KOPT-K1 (cell line): Measurements from ENCODE around the gene GAREM1.

ENCODE experiments used
- H3K27ac ChIP-seq: fragments of 200-600 bp; sonication (generic); 2 replicates; pipeline ENCODE4 v1.5.1; 2016; ENCODE audit warnings: antibody characterized with exemption, mild to moderate bottlenecking, low read depth, low read length; ENCODE audit not compliant: poor library complexity, severe bottlenecking
- H3K36me3 ChIP-seq: fragments of 200-600 bp; sonication (generic); 2 replicates; pipeline ENCODE4 v1.5.1; 2017; ENCODE audit warnings: antibody characterized with exemption, mild to moderate bottlenecking, low read length, moderate library complexity; ENCODE audit not compliant: insufficient read depth
- H3K9me3 ChIP-seq: fragments of 200-600 bp; sonication (generic); 2 replicates; pipeline ENCODE4 v1.5.1; 2017; ENCODE audit warnings: antibody characterized with exemption, low read length, mild to moderate bottlenecking; ENCODE audit not compliant: insufficient read depth, poor library complexity, severe bottlenecking

The GAREM1 gene

DNA sequence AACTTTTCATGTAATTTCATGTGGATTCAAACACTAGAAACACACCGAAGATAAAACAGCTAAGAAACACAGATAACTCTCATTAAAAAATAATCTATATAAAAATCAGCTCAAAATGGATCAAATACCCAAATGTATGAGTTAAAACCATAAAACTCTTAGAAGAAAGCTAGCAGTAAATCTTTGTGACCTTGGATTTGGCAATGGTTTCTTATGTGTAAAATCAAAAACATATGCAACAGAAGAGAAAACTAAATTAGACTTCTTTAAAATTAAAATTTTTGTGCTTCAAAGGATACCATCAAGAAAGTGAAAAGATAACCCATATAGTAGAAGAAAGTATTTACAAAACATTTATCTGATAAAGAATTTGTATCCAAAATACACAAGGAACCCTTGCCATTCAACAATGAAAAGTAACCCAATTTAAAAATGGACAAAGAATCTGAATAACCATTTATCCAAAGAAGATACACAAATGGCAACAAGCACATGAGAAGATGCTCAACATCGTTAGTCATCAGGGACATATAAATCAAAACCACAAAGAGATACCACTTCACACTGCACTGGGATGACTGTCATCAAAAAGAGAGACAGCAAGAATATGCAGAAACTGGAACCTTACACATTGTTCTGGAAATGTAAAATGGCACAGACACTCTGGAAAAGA, 27.5 kb downstream of the GAREM1 start:
- H3K36me3 ChIP-seq = no peaks in the 10 kb centered on the region
- no peak overlapping the region for H3K27ac ChIP-seq
- no peaks in the 10 kb centered on the region for H3K9me3 ChIP-seq

DNA sequence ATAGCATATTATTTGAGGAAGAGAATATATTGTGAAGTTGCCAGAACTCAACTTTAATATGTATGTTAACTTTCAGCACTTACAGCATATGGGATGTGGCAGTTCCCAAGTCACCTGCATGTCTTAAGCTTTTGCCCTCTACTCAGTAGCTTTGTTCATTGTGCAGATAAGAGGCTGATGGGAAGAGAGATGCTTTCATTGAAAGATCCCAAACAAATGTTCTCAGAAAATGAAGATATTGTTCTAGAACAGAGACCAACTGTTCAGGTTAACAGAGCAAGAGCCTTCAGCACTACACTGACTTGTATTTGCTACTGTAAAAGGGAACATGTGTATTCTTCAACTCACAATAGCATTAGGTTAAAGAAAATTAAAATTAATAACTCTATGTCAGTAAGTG, 28.1 kb downstream of the GAREM1 start:
- Histone ChIP-seq H3K36me3 (no peaks in the 10 kb centered on the region), H3K9me3 (no peaks in the 10 kb centered on the region), H3K27ac (no peak overlapping the region)

- no peaks in the 10 kb centered on the region for H3K9me3 ChIP-seq
- no peak overlapping the region for H3K27ac ChIP-seq
- H3K36me3 ChIP-seq = no peaks in the 10 kb centered on the region
Observed at GRCh38 chr18:32441533-32441932, 29.1 kb downstream of the GAREM1 start.

- no peak overlapping the region for H3K27ac ChIP-seq
- H3K36me3 ChIP-seq = no peaks in the 10 kb centered on the region
- H3K9me3 ChIP-seq = no peaks in the 10 kb centered on the region
Observed at GRCh38 chr18:32440518-32440917, 30.2 kb downstream of the GAREM1 start.

DNA sequence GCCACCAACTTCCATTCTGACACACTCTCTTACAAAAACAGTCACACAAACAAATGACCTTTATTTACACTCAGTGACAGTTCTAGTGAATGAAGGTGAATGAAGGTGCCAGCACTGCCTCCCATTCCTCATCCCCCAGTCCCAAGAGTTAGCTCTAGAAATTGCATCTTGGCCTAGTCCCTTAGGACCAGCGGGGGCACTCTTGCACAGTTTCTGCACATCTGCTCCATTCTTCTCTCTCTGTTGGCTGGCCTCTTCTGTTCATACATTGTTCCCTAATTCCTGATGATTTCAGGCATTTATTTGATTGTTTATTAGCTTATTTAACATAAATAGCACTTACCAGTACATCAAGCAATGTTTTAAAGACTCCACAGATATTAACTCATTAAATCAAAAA, 30.9 kb downstream of the GAREM1 start:
- no peak overlapping the region for H3K27ac ChIP-seq
- H3K9me3 ChIP-seq = no peaks in the 10 kb centered on the region
- no peaks in the 10 kb centered on the region for H3K36me3 ChIP-seq

DNA sequence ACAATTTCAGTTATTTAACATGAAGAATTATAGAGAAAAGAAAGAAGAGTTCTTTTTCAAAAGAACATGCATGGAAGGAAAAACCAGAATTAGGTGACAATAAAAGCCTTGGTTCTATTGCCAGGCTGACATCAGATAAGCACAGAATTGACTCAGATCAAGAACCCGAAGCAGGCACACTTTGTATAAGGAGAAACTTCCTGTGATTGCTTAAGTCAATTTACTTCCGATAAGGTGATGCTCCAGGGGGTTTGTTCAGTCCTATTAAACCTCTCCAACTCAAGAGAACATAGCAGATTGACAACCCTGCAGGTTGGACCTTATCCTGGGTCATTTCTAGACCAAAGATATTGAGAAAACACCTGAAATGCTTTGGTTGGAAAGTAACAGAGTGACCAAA, 31.4 kb downstream of the GAREM1 start:
- no peaks in the 10 kb centered on the region for H3K9me3 ChIP-seq
- H3K27ac ChIP-seq = no peak overlapping the region
- no peaks in the 10 kb centered on the region for H3K36me3 ChIP-seq

DNA sequence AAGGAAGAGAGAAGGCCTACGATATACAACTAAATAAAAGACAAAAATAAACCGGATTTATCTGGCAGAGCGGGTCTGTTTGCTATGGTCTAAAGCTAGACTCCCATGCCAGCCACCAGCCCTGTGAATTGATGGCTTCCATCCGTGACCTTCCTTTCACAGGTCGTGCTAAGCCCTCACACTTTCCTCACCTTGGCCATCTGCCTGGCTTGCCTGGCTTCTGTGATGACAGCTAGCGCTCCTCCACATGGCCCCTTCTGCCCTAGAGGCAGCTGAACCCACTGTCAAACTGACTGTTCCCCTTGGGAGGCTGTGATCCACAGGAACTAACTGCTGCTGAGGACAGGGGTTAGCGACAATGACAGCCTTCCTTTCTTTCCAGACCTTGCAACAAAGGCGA, 32.5 kb downstream of the GAREM1 start:
- Histone ChIP-seq H3K27ac (no peak overlapping the region), H3K36me3 (no peaks in the 10 kb centered on the region), H3K9me3 (no peaks in the 10 kb centered on the region)

DNA sequence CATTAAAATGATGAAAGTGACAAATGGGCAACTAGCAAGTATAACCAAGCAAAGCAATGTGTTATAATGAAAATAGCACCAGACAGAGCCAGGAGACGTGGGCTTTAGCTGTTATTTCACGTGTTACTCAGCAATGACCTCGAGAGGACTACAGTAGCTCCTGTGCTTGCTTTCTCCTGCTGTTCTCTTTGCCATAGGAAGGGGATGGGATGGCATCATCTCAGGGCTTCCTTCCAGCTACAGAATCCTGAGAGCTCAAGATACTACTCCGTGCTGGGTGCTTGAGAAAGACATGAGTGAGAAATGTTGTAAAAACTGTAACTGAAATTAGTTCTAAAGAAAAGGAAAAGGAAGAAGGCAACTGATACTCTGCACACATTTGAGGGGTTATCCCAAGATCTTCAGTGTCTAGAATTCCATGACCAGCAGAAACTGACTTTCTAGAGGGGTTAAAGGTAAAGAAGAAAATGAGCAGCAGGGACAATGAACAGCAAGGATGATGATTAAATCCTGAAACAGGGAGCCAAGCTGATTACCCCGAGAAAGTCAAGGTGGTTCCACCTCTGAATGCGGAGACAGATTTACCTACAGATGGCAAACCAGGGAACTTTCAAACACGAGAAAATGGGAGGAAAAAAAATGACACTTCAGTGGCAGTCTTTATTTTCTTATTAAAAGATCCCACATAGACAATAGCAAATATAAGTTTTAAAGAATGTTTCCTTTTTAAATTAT, 33.4 kb downstream of the GAREM1 start:
- Histone ChIP-seq H3K27ac (no peak overlapping the region), H3K9me3 (no peaks in the 10 kb centered on the region), H3K36me3 (no peaks in the 10 kb centered on the region)

DNA sequence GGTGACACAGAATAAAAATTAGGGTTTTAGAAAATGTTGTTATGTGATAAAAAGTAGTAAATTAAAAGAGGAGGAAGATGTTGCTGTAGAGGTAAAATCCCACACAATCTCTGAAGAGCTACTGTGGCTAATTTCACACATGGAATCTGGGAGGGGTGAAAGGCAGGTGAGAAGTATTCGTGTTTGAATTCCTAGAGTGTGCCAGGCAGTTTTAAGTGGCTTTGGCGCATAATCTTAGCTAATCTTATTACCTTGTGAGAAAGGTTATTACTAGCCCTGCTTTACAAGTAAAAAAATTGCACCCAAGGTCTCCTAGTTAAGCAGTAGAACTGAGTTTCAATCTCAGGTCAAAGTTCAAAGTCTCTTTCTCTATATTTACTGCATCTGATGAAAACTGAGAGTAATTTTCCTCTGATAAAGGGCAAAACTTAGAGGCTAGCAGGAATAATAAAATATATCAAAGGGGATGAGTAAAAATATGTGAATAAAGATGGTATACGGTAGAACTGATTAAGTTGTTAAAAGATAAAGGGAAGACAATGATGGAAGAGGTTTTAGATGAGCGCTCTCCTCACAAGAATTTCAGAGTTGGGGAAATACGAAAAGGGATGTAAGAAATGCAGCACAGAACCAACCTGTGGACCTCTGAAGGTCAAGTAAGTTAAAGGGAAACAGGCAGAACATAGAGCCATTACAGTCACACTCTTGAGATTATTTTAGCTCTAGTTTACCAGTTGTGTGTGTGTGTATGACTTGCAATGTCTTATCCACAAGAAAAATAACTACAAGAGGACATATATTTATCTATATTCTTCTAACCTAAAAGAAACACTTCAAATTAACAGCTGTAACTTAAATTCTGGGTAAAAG, 34.8 kb downstream of the GAREM1 start:
- H3K9me3 ChIP-seq = no peaks in the 10 kb centered on the region
- no peak overlapping the region for H3K27ac ChIP-seq
- H3K36me3 ChIP-seq = no peaks in the 10 kb centered on the region

DNA sequence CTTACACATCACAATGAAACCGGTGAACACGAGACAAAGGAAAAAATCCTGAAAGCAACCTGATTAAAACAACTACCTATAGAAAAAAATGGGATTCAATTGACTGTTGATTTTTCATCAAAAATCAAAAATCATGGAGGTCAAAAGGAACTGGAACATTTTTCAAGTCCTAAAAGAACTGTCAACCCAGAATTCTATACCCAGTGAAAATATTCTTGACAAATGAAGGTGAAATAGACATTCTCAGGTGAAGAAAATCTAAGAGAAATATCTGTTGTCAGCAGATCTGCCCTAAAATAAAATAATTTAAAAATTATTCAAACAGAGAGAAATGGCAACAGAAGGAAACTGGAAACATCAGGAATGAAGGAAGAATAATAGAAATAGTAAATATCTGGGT, 38.9 kb downstream of the GAREM1 start:
- no peak overlapping the region for H3K27ac ChIP-seq
- H3K36me3 ChIP-seq = no peaks in the 10 kb centered on the region
- H3K9me3 ChIP-seq = no peaks in the 10 kb centered on the region

GRCh38 chr18:32429402-32429801, 41.3 kb downstream of the GAREM1 start:
- Histone ChIP-seq H3K36me3 (no peaks in the 10 kb centered on the region), H3K27ac (no peak overlapping the region), H3K9me3 (no peaks in the 10 kb centered on the region)

DNA sequence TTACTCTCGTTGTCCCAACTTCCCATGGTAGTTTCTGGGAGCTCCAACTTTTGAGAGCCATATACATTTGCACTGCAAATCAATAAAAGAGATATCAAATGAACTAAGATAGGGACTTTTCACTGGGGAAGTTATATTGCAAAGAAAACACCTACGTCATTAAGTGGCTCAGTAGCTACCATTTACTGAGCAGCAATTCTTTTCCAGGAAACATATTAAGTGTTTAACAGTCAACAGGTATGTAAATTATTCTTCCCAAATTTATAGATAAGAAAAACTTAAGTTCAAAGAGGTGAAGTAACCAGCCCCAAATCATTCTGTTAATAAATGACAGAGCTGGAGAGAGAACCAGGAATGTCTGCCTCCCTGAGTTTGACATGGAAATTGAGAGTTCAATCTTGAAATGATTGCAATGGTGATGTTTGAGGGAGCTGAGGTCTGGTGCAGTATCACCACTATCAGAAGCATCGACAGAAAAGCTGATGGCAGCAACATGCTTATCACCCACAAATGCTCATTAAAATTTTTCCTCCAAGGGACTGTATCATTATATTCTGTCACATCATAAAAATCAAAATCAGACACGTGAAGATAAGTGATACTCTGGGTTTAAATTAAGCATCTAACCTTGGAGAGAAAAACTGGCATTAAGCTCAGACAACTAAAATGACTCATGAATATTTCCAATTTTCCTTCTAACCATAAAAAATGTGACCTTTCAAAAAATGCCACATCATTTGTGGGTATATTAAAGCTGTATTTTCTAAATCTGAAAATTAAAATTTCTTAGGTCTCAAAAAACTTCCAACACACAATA, 43.4 kb downstream of the GAREM1 start:
- Histone ChIP-seq H3K36me3 (no peaks in the 10 kb centered on the region), H3K9me3 (no peaks in the 10 kb centered on the region), H3K27ac (no peak overlapping the region)

GRCh38 chr18:32425466-32425865, 45.2 kb downstream of the GAREM1 start:
- no peak overlapping the region for H3K27ac ChIP-seq
- no peaks in the 10 kb centered on the region for H3K36me3 ChIP-seq
- H3K9me3 ChIP-seq = no peaks in the 10 kb centered on the region

DNA sequence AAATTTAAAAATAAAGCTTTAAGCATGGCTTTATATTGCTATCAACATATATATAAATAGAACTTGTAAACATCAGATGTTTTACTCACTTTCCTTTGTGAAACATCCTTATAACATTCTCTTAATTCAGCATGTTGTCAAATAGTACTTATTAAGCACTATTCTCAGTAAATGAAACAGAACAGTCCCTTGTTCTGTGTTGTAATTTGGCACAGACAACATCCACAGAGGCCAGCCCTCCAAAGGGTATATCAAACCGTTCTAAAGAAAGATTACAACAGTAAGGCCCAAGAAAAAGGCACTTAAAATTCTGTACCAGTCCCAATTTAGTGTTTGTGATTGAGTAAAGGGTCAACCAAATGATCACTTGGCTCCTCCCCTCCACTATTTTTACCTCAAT, 46.0 kb downstream of the GAREM1 start:
- no peak overlapping the region for H3K27ac ChIP-seq
- H3K36me3 ChIP-seq = no peaks in the 10 kb centered on the region
- no peaks in the 10 kb centered on the region for H3K9me3 ChIP-seq
